HepG2 (cell line): ENCODE results near the gene ARHGEF3.

Source experiments
- BRCA1 ChIP-seq: sonication (generic); formaldehyde crosslinking; IDR thresholded peaks from 2 replicates; pipeline ENCODE4 v1.4.0; 2020; ENCODE audit warnings: missing genetic modification reagents
- CHD4 ChIP-seq: fragments of 200-600 bp; sonication (generic); IDR thresholded peaks from 2 replicates; pipeline ENCODE4 v1.7.0; 2017; ENCODE audit warnings: mild to moderate bottlenecking, low read length, borderline replicate concordance
- CTCF ChIP-seq: sonication (generic); formaldehyde crosslinking; IDR thresholded peaks from 2 replicates; pipeline ENCODE4 v1.5.0; 2020; ENCODE audit warnings: mild to moderate bottlenecking, missing genetic modification reagents, moderate library complexity
- FOSL2 ChIP-seq: sonication (generic); formaldehyde crosslinking; IDR thresholded peaks from 2 replicates; pipeline ENCODE4 v1.4.0; 2020; ENCODE audit warnings: missing genetic modification reagents
- MAX ChIP-seq: IDR thresholded peaks from 2 replicates; pipeline ENCODE4 v1.6.1; 2012; ENCODE audit warnings: inconsistent platforms
- MYNN ChIP-seq: sonication (generic); formaldehyde crosslinking; IDR thresholded peaks from 2 replicates; pipeline ENCODE4 v1.4.0; 2020; ENCODE audit warnings: mild to moderate bottlenecking, low read depth, missing genetic modification reagents
- NFATC3 ChIP-seq: sonication (generic); formaldehyde crosslinking; IDR thresholded peaks from 2 replicates; pipeline ENCODE4 v1.5.1; 2020; ENCODE audit warnings: mild to moderate bottlenecking, missing genetic modification reagents
- NR3C1 ChIP-seq: sonication (generic); formaldehyde crosslinking; IDR thresholded peaks from 2 replicates; pipeline ENCODE4 v1.4.0; 2020; ENCODE audit warnings: missing genetic modification reagents
- YY1 ChIP-seq: IDR thresholded peaks from 2 replicates; pipeline ENCODE4 v1.6.1; 2011; ENCODE audit warnings: low read length, low read depth, moderate library complexity, mild to moderate bottlenecking; ENCODE audit not compliant: insufficient read depth, insufficient replicate concordance
- ZNF280D ChIP-seq: sonication (generic); formaldehyde crosslinking; IDR thresholded peaks from 2 replicates; pipeline ENCODE4 v1.5.1; 2020; ENCODE audit warnings: mild to moderate bottlenecking, missing genetic modification reagents
- ZNF296 ChIP-seq: sonication (generic); formaldehyde crosslinking; conservative IDR thresholded peaks from 2 replicates; pipeline ENCODE4 v1.5.0; 2020; ENCODE audit warnings: mild to moderate bottlenecking, missing genetic modification reagents
- ZNF317 ChIP-seq: sonication (generic); formaldehyde crosslinking; IDR thresholded peaks from 2 replicates; pipeline ENCODE4 v1.5.0; 2020; ENCODE audit warnings: mild to moderate bottlenecking, missing genetic modification reagents
- ZNF562 ChIP-seq: sonication (generic); formaldehyde crosslinking; IDR thresholded peaks from 2 replicates; pipeline ENCODE4 v1.8.0; 2022; ENCODE audit warnings: missing genetic modification reagents, borderline replicate concordance
- ZNF564 ChIP-seq: sonication (generic); formaldehyde crosslinking; IDR thresholded peaks from 2 replicates; pipeline ENCODE4 v1.8.1; 2023; ENCODE audit warnings: mild to moderate bottlenecking, missing genetic modification reagents

- TF ChIP-seq CHD4 (no peak), MYNN (CRISPR knock-in tag) (no peak), FOSL2 (CRISPR knock-in tag) (no peak), CTCF (CRISPR knock-in tag) (no peak), BRCA1 (CRISPR knock-in tag) (no peak), MAX (no peak), ZNF317 (CRISPR knock-in tag) (no peak), ZNF562 (CRISPR knock-in tag) (no peak), NR3C1 (CRISPR knock-in tag) (no peak), ZNF280D (CRISPR knock-in tag) (no peak), ZNF296 (no peak), YY1 (no peak), ZNF564 (CRISPR knock-in tag) (no peak), NFATC3 (no peak)
These were observed 112.4 kb downstream of the ARHGEF3 start for GRCh38 chr3:56689303-56689702.
